IPS DF 4.7 (cell line): Measurements from ENCODE around the gene SLC12A6.
"Not testable (repeated sequence)": the region's sequence is repeated elsewhere in the genome, so short reads cannot be mapped to it uniquely, and the experiment has no call there.

Experiments
- DNase-seq: peaks from one replicate; pipeline ENCODE4 v3.0.0-alpha.2; 2013; ENCODE audit warnings: low spot score; ENCODE audit errors: extremely low read depth

The SLC12A6 gene

GRCh38 chr15:34337557-34338306 lies at the start of gene SLC12A6:
TSS of gene SLC12A6 (minus strand) at chr15:34337781. CDS start at chr15:34336680, 1,101 bp downstream.
- no peak for DNase-seq

- DNase-seq = not testable (repeated sequence)
These were observed 44.4 kb upstream of the SLC12A6 start for GRCh38 chr15:34381829-34382521.

GRCh38 chr15:34380491-34380890 lies 42.9 kb upstream of the SLC12A6 start:
- not testable (repeated sequence) for DNase-seq

GRCh38 chr15:34376856-34377255 lies 39.3 kb upstream of the SLC12A6 start:
- DNase-seq = no peak

- DNase-seq = not testable (repeated sequence)
These were observed 38.0 kb upstream of the SLC12A6 start for GRCh38 chr15:34375541-34375940.

GRCh38 chr15:34374816-34375215 lies 37.2 kb upstream of the SLC12A6 start:
- DNase-seq = no peak

GRCh38 chr15:34373951-34374350 lies 36.4 kb upstream of the SLC12A6 start:
- no peak for DNase-seq

- no peak for DNase-seq
These were observed 33.1 kb upstream of the SLC12A6 start for GRCh38 chr15:34370643-34371042.

- no peak for DNase-seq
These were observed 32.5 kb upstream of the SLC12A6 start for GRCh38 chr15:34370129-34370528.

- no peak for DNase-seq
These were observed 29.8 kb upstream of the SLC12A6 start, which contains the start of gene LPCAT4 for GRCh38 chr15:34367101-34368081. TSS of gene LPCAT4 (minus strand) at chr15:34367196. CDS start at chr15:34367100, 96 bp downstream.

- no peak for DNase-seq
These were observed 28.9 kb upstream of the SLC12A6 start for GRCh38 chr15:34366271-34367065.

- DNase-seq = no peak
These were observed 28.3 kb upstream of the SLC12A6 start for GRCh38 chr15:34365836-34366235.

- no peak for DNase-seq
These were observed 27.7 kb upstream of the SLC12A6 start for GRCh38 chr15:34365091-34365825.

GRCh38 chr15:34364041-34364440 lies 26.5 kb upstream of the SLC12A6 start:
- DNase-seq = no peak

- DNase-seq = no peak
These were observed 24.6 kb upstream of the SLC12A6 start for GRCh38 chr15:34362047-34362773.

GRCh38 chr15:34361278-34361677 lies 23.7 kb upstream of the SLC12A6 start:
- DNase-seq = no peak

GRCh38 chr15:34360298-34360697 lies 22.7 kb upstream of the SLC12A6 start:
- no peak for DNase-seq

- DNase-seq = no peak
These were observed 21.8 kb upstream of the SLC12A6 start for GRCh38 chr15:34359416-34359815.

GRCh38 chr15:34358948-34359347 lies 21.4 kb upstream of the SLC12A6 start:
- DNase-seq = no peak
